ENCODE results near the gene ERC2.
A peak's percentile ranks its signal among the peaks of the same experiment; 100 is the strongest.

The ERC2 gene

DNA sequence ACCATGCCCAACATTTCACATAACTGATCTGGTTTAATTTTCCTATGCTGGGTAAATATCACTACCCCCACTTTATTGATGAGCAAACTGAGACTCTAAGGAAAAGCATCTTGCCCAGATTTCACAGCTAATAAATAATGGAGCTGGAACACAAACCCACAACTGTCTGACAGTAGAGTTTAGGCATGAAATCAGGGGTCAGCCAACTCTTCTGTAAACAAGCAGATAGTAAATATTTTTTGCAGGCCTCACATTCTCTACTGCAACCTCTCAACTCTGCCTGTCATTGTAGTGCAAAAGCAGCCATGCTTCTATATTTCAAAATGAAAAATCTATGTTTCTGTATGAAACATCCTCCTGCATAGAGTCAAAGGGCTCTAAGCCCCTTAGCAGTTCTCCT, 111.5 kb downstream of the ERC2 start:
- TF ChIP-seq, protein P1, sequence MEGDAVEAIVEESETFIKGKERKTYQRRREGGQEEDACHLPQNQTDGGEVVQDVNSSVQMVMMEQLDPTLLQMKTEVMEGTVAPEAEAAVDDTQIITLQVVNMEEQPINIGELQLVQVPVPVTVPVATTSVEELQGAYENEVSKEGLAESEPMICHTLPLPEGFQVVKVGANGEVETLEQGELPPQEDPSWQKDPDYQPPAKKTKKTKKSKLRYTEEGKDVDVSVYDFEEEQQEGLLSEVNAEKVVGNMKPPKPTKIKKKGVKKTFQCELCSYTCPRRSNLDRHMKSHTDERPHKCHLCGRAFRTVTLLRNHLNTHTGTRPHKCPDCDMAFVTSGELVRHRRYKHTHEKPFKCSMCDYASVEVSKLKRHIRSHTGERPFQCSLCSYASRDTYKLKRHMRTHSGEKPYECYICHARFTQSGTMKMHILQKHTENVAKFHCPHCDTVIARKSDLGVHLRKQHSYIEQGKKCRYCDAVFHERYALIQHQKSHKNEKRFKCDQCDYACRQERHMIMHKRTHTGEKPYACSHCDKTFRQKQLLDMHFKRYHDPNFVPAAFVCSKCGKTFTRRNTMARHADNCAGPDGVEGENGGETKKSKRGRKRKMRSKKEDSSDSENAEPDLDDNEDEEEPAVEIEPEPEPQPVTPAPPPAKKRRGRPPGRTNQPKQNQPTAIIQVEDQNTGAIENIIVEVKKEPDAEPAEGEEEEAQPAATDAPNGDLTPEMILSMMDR (conservative IDR thresholded peaks at IDR 0.05; ENCODE audit: control insufficient read depth, insufficient read depth, low read depth, low read length): no peak
- H3K4me3 ChIP-seq (ENCODE audit: control insufficient read depth, low read depth, low read length): no peak overlapping the region
- DNase-seq (ENCODE audit: low read depth): no peak

DNA sequence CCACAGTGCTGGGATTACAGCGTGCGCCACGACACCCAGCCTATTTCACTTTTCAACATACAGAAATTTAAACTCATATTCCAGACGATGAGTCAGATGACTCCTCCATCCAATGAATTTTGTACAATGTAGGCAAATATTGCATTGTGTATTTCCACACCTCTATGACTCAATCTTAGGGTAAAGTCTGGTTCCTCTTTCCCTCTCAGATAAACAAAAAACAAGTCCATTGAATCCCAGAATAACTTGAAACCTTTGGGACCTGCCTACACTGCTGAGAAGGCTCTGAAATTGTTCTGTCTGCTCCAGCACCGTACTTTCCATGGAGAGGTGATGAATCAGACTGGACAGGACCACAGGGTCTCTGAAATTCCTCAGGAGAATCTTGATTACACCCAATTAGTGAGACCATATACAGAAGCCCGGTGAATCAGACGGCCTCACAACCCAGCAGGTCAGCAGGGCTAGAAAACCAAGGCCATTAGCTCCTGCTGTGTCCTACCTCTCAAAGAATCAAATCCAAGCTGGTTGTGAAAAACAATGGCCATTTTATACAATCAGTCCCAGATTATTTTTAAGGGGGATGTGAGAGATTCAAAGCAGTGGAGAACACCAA, 112.6 kb downstream of the ERC2 start:
- H3K4me3 ChIP-seq (ENCODE audit: control insufficient read depth, low read depth, low read length): no peak overlapping the region
- TF ChIP-seq, protein P1 (conservative IDR thresholded peaks at IDR 0.05; ENCODE audit: control insufficient read depth, insufficient read depth, low read depth, low read length): no peak
- DNase-seq (ENCODE audit: low read depth): no peak

DNA sequence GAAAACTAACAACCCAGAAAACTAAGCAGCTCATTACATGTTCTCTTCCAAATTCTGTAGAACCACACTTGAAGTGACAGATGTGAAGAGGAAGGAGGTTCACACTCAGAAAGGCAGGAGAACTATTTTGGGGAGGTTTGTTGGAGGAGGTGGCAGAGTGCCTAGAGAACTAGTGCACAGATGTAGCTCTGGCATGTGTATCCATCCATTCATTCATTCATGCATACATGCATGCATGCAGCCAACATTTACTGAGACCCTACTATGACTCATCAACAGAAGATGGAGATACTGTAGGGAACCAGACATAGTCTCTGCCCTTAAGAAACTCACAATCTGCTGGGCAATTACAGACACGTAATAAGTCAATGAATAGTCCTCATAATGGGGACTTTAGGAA, 116.7 kb downstream of the ERC2 start:
- TF ChIP-seq, protein P1 (conservative IDR thresholded peaks at IDR 0.05; ENCODE audit: control insufficient read depth, insufficient read depth, low read depth, low read length): no peak
- no peak overlapping the region for H3K4me3 ChIP-seq (ENCODE audit: control insufficient read depth, low read depth, low read length)
- DNase-seq (ENCODE audit: low read depth): no peak

DNA sequence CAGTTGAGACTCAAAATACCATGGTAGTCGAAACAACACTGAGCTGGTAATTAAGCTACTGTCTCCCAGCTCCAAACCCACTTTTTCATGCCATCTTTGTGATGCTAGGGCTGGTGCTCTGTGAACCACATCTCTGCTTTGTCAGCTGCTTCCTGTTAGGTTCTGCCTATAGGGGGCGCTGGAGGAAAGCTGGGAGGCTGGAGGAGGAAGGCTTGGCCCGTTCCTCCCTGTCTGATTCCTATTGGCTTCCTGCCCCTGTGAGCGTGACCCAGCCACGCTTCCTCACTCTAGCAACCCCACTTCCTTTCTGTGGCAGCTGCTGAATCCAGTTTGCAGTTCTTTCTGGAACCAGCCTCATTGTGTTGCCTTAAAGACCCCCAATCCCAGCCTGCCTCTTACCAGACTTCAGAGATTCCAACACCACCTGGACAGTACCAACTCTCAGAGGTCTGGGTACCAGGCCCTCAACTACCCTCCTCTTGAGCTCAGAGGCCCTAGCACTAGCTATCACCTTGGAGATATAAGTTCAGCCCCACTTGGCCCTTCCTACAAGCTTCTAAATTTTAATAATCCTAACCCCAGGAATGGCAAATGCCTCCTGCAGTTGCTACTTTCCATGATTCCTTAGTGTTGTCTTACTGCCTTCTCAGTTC, 120.9 kb downstream of the ERC2 start:
- DNase-seq (ENCODE audit: low read depth): peak; percentile 8

DNA sequence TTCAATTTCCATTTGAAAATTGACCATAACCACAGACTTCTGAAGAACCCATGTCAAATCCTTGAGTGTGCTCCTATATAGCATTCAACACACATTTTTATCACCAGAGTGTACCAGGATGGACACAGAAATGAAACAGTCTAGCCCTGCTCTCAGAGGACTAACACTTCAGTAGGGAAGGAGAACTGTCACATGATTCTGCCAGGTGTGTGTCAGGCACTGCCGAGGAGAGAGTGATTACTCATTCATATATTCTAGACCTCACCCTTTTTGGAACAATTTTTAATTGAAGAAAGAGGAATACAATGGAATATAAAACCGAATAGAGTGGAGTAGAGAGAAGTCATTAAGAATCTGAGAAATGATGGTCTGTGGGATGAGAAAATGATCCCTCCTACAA, 125.8 kb downstream of the ERC2 start:
- TF ChIP-seq, protein P1 (conservative IDR thresholded peaks at IDR 0.05; ENCODE audit: control insufficient read depth, insufficient read depth, low read depth, low read length): no peak
- no peak for DNase-seq (ENCODE audit: low read depth)
- no peak overlapping the region for H3K4me3 ChIP-seq (ENCODE audit: control insufficient read depth, low read depth, low read length)

More for the DNA sequence above, 120.9 kb downstream of the ERC2 start:
- TF ChIP-seq, protein P1 (conservative IDR thresholded peaks at IDR 0.05; ENCODE audit: control insufficient read depth, insufficient read depth, low read depth, low read length): peak; percentile 26
- H3K4me3 ChIP-seq (ENCODE audit: control insufficient read depth, low read depth, low read length): no peak overlapping the region

DNA sequence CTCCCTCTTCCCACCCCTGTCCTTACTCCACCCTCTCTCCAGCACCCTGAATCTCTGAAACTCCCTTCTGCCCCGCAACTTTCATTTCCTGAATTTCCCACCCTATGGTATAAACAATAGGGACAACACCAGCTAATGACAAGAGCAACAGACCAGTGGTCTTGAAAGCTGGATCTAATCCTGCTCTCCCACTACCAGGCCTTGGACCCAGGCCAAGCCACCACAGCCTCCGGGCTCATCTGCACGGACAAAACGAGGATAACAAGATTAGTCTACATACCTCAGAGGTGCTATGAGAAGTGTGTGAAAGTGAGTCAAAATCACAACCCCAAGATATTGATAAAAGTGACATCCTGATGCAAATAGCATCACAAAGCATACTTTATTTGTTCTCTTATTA, 128.6 kb downstream of the ERC2 start:
- no peak for DNase-seq (ENCODE audit: low read depth)
- no peak overlapping the region for H3K4me3 ChIP-seq (ENCODE audit: control insufficient read depth, low read depth, low read length)
- TF ChIP-seq, protein P1 (conservative IDR thresholded peaks at IDR 0.05; ENCODE audit: control insufficient read depth, insufficient read depth, low read depth, low read length): no peak

Measured in fibroblast of mammary gland (primary cell).